Activated T-cell treated with anti-CD3 and anti-CD28 coated beads for 48 hours (primary cell): ENCODE measurements around the gene BBX.

Experiments used
- DNase-seq: peaks from one replicate; pipeline ENCODE4 v3.0.0-alpha.2; 2020; ENCODE audit warnings: low read depth

The BBX gene

DNA sequence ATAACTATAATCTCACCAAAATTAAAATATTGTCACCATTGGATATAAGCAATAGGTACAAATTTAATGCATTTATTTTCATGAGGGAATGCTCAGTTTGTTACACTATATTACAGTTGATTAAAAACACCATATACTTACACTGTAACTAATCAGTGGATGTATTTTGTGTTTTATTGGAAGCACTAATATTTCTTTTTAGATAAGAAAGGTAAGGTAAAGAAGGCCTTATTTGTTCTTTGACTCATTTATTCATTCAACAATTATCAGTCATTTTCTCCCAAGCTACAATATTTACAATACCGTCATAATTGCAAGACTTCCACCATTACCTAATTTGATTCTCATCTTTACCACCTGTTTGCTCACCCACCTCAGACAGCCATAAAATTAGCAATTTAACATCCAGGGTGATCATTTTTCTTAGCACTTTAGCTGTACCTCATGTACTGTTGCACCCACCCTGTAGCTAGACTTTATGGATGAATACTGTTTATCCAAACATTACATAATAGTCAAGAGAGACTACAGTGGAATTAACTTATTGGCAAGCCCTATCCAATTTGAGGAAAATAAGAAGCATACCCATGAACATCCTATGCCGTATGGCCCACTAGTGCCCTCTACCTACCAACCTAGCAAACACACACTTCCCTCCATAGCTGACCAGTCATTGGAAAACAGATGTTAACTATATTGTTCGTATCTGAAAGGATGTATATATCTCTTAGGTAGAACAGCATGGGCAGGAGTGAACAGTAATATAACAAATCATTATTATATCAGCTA lies 229.6 kb downstream of the BBX start:
- no peak for DNase-seq

DNA sequence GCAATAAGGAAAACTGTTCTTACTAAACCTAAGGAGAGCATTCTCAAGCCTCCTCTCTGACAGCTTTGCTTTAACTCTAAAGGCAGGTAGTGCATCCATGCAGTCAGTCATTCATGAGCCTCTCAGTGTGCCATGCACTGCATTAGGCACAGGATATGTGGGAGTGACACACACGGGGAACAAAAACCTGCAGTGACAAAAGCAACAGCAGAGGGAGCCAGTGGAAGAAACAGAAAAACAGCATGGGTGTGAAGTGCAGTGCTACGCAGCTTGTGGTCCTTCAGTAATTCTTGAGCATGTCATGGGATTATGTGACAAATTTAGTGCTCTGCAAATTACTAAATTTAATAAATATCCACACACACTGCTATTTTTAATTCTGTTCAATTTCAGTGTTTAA lies 230.7 kb downstream of the BBX start:
- DNase-seq: no peak

DNA sequence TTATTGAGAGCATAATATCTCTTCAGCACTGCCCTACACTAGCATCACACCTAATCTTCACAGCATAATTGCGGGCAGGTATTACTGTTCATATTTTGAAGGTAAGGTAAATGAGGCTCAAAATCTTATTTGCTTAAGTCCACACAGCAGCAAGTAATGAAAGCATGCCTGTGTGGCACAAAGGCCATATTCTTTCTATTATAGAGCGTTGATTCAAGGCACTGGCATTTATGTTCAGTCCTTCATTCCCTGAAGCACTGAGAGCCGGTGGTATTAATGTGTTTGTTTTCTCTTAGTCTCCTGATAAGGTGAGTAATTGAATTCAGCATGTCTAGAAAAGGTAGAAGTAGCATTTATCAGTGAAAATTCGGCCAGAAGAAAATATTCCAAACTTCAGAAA lies 231.2 kb downstream of the BBX start:
- DNase-seq: no peak

DNA sequence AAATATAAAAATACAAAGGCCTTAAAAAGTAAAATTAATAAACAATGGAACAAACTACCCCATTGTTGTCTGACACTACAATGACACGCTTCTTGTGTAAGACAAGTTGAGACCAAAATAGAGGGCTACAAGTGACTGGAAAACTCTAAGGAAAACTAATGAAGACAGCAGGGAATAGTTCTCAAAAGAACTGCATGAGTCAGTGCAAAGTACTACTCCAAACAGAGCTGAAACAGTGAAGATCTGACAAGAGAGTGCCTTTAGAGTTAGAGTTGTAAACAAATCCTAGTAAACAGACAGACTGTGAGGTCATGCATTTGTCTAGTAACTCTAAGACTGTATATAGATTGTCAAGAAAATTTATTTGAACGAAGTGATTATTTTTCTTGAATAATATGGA lies 233.9 kb downstream of the BBX start:
- no peak for DNase-seq

DNA sequence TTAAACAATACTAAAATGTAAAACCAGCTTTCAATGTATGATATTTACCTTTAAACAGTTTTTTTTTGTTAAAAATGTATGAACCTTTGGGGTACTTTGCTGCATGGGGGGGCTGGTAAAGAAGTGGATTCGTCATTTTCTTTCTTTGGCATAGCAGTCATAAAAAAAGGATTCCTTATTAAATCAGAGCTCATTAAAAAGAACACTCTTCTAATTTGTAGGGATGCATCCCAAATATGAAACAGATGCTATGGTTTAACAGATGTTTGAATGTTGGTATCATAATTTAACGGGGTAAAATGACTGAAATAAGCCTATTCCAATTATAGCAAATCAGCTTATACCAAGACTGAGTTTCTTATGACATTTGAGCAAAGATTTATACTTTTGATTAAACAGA lies 234.4 kb downstream of the BBX start:
- DNase-seq: no peak

DNA sequence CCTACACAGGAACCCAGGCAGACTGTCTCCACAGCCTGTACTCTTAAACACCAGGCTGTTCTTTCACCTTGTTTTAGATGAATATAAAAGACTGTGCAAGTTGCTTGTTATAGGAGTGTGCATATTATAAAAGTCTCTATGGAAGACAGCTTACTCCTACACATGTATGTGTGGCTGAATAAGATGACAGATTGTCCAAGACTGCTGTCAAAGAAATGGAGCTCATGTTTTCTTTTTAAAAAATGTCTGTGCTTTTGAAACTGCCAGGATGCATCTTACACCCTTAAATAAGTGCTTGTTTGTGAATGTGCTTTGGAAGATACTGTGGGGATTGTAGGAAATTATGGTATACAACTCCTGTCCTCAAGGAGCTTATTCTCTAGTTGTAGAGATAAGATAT lies 237.4 kb downstream of the BBX start:
- DNase-seq: no peak

DNA sequence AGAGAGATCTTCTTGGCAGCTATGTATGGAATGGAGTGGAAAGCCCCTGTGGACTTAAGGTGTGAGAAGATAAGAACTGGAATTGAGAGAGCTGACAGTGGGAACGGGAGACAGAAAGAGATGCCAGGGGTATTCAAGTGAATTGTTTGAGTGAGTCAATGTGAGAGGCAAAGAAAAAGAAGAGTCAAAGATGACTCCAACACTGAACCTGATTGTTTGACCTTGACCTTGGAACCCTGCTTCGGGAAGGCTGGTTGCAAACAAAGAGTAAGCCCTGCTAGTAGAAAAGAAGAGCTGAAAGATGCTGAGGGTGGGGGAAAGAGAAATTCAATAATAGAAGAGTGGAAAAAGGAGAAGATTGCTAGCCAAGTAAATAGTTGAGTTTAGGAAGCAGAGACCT lies 238.6 kb downstream of the BBX start:
- no peak for DNase-seq

DNA sequence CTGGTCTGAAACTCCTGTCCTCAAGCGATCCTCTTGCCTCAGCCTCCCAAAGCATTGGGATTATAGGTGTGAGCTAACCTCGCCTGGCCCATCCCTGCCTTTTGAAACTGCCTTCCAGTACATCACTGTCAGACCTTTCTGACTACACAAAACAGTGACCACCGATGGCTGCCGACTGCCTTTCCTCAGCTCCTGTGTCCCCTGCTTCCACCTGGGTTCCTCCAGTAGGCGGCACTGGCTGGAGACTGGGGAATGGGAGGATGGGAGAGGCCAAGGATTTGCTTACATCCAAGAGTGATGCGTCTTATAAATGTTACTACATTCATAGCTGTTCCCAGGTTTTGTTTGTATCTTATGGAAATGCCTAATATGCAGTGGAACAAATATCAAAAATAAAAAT lies 242.8 kb downstream of the BBX start:
- no peak for DNase-seq

DNA sequence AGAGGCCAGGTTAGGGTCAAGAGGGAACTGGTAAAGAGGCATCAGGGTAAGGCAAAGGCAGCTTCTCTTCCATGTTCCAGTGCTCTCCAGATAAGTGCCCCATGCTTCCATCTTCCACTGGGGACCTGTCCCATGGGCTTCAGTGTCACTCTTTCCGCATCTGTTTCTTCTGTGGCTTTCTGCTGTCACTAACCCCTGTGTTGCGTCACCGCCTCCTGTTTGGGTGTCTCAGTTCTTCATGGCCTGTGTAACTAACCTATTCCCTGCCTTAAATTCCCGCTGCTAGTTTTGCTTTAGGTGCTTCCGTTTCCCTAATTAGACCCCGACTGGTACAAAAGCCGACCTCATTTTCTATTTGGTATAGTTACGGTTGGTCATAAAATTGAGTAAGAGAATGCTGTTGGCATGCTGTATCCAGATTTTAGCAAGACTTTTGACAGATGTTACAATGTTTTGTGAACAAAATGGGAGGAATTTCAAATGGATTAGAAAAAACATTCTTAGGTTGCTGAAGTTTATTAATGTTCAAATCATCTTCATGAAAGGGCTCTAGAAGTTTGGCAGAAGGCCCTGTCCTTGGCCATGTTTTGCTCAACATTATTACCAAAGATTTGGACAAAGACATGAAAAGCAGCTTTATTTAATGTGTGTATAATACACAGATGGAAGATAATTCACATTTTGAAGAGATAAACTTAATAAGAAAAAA lies 245.3 kb downstream of the BBX start:
- DNase-seq: no peak

DNA sequence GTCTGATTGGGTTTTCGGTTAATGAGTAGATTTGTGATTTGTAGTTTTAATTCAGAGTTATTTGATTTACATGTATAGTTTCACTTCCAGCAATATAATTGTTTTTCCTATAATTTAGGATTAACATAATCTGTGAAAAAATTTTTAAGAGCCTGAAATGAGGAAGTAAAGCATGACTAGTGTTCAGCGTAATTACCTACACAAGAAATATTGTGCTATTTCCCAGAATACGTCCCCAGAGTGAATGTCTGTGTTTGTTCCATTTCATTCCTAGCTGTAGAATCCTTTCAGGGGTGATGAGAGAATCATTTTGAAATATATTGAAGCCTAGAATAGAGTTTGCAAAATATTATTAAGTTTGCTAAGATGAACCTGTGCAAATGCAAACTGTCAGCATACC lies 247.1 kb downstream of the BBX start:
- DNase-seq: no peak

DNA sequence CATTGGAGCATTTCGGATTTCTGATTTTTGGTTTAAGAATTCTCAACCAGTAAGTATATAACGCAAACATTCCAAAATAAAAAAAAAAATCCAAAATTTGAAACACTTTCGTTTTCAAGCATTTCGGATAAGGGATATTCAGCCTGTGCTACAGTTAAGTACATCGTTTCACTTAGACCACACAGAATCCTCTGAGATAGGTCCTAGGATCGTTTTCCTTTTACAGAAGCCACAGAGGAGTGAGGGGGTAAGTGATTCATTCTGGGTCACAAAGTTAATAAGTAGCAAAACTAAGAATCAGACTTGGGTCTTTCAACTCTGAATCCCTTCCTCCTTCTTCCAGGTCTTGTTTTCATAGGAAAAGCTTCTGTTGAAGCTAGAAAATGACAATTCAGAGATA lies 249.3 kb downstream of the BBX start:
- no peak for DNase-seq

DNA sequence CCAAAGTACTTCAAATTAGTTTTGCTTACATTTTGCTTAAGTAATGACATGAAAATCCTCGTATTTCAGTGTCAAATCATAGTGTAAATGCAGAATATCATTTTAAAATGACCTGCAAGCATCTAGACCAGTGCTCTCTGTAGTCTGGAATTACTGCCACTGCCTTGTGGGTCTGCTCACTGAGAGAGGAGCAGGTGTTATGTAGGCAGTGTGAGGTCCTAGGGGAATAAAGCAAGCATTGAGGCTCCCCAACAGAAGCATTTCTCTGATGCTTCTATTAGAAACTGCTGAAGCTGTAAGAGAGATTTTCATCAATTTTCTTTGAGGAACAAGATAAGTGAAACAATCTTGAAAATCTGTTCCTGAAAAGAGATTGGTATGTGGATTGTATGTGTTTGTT lies 253.2 kb downstream of the BBX start:
- DNase-seq: no peak

DNA sequence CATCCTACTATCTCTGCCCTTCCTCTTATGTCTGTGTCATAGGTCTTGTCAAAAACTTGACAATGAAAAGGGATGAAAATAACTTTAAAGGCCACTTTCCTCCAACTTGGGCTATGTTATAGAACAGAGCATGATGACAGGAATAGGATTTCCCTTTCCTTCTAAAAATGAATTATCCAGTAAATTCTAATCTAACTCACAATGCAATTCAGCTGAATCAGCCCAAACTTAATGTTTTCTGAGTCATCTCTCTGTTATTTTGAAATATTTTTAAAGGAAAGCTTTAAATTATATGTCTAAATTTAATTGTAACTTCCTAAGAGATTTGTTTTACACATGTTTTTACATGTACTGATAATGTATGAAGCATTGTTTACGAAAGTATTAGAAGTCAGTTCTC lies 258.5 kb downstream of the BBX start:
- no peak for DNase-seq

DNA sequence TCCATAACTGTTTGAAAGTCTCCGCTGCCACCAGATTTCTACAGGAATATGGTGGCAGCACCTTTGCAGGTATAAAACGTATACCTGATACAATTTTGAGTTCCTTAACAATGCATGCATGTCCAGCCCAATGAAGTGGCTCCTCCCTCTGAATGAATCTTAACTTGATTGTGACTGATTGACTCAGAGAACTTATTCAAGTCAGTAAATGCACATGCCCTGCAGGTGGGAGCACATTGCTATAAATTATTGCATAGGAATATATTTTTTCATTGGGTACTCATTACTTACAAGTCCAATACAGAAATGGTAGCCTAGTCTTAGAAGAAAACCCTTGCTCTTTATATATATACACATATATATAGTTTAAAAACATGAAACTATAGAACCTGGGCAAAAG lies 259.3 kb downstream of the BBX start:
- no peak for DNase-seq

DNA sequence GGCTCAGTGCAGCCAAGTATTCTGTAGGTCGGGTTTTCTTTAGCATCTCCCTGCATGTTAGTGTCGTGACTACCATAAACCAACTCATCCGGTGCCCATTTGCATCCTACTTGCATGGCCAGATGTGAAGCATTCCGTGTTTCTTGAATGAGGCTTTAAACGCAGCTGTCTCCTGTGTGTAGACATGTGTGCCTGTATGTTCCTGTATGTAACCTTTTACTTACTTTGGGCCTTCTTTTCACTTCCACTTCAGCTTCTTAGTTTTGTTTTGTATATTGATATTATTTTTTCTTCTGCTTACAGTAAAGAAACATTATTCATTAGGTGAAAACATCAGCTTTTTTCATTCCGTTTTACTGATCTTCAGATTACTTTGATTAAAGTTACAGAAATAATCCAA lies 267.9 kb downstream of the BBX start:
- no peak for DNase-seq

DNA sequence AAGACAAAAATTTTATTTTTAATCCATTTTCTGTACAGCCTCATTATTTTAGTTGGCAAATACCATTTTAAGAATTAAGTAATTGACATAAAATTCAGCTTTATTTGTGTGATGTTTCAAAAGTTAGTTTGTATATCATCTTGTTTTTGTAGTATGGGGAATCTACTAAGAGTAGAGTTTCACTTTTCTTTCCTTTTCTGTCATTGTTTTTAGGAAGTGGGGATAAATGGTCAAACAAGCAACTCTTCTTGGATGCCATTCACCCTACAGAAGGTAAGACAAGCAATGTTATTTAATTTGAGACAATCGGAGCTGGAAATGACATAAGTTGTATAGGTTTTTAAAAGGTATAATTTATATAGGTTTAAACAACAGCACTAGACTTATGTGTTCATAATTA lies 268.3 kb downstream of the BBX start:
- no peak for DNase-seq

DNA sequence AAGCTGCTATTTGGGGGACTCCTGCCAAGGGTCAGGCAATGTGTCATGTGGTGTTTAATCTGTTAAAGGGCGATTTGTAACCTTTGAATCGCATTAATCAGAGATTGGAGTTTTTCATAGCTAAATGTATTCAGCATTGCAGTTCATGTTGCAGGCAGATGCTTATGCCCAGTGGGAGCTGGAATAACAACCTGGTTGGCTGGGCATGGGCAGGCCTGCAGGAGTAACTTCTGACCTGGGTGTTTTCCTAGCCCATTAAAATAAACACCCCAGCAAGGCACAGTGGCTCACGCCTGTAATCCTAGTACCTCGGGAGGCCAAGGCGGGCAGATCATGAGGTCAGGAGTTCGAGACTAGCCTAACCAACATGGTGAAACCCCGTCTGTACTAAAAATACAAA lies 268.7 kb downstream of the BBX start:
- no peak for DNase-seq

DNA sequence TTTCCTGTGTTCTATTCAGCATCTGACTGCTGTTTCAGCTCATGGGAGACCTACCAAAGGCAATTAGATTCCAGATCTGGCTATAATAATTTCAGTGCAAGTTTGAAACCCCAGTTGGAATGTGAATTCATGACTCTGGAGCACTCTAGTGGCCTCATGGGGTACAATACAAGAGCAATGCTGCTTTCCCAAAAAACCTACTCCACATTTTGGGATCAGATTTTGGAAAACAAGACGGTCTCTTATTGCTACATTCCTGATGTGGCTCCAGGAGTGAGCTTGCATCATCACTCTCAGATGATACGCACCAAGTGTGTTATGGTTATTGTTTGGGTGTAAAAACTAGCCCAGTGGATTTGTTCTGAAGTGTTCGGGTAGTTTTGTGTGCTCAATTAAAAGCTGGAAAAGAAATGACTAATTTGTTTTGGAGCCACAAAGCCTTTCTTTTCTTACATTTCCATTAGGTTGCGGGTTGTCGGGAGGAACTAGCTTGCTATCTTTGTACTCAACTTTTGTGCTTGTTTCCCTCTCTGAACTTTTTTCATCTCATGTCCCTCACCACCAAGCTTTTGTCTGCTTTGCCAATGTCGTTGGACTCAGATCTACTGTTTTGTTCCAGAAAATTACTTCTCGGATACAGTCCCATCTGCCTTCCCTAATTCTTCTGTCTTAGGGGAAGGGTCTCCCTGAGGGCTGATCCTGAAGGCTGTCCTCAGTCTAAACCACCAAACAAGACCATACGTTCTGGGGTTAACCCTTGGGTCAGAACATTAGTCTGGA lies 272.1 kb downstream of the BBX start:
- no peak for DNase-seq

DNA sequence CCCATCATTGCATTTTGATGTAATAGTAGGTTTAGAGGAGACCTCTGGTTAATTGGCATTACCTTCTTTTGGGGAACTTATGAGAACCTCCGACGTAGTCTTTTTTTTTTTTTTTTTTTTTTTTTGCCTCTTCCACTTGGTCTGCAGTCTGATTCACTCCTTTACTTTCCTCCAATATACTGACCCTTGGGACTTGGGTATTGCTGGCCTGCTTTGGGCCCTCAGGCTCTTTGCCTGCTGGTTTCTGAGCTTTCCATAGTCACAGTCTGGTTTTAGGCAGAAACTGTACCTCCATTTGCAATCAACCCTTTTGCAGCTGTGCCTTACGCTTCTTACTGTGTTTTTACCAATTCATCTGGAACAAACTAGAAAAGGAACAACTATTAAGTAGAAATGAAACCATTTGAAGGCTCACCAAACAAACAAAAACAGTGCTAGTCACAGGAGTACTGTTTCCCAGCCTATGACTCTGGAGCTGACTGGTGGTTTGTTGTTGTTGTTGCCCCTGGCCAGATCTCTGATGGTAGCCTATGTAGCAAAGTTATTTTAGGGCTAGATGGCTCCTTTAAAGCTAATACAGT lies 272.8 kb downstream of the BBX start:
- DNase-seq: no peak

DNA sequence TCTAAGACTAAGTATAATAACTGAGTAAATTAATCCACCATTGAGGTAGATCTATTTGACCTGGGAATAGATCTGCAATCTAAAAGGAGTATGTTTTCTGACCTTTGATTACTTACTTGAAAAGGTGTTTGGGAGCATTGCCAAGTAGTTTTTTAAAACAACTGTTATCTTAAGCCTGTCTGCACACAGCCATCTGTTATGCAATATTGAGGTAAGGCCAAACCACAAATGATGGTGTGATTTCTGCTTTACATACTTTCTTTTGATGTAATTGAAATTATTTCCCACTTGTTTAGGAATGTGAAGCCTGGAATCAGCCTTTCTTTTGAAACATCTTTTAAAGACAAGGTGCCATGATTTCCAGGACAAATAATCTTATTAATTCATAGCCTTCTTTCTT lies 274.0 kb downstream of the BBX start:
- DNase-seq: no peak

DNA sequence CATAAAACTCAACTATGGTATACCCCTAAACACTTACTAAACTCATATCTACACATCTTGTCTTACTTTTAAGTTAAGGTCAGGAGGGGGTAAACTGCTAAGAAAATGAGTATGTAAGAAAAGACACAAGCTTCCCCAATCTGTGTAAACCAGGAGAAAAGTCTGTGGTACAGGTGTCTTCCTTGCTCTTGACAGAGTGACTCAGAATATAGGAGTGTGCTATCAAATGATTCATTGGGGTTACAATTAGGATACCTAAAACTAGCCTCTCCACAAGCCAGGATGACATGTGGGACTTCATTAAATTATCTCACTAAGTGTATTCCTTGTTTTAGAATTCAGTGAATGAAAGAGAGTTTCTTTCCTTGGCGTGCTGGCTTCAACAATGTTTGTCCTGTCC lies 274.8 kb downstream of the BBX start:
- DNase-seq: no peak

DNA sequence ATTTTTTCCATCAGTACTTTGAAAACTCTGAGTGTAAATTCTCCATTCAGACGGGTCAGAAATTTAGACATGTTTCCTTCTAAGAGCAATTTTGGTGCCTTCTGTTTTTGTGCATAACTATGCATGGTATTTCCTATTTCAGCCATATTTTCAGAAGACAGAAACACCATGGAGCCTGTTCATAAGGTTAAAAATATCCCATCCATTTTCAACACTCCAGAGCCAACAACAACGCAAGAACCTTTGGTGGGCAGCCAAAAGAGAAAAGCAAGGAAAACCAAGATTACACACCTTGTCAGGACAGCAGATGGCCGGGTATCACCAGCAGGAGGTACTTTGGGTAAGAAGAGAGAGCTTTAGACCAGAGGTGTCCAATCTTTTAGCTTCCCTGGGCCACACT lies 275.6 kb downstream of the BBX start:
- no peak for DNase-seq

DNA sequence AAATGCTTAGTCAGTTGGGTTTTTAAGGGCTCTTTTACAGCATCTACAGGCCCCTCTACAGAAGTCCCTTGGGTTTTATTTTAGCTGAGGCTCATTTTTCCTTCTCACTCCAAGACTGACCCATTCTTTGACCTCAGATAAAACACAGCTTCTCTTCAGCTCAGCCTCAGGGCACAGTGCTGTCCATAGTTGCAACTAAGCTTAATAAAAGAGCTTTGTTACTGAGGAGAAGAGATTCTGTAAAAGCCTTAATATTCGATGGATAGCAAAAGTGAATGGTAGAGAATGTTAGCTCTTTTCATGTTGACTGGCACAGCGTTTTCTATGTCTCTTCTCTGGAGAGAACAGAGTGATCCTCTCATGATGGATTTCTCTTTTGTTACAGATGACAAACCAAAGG lies 277.9 kb downstream of the BBX start:
- DNase-seq: no peak
